Keratinocyte (primary cell): ENCODE measurements around the gene PRKCE. TPM values are rescaled to one million over a fixed set of nuclear protein-coding genes. Genes with fewer than 3 reads are reported as not detected.

Experiments used
- DNase-seq: peaks from one replicate; pipeline ENCODE4 v3.0.0-alpha.2; 2011; ENCODE audit warnings: low read depth, missing footprints, low spot score
- FAIRE-seq: peaks from 2 replicates; lab custom pipeline; 2011; peaks lifted over from hg19 to GRCh38; lab: Jason Lieb, UNC
- H2AFZ ChIP-seq: 2 replicates; pipeline ENCODE4 v1.6.0; 2012; ENCODE audit warnings: low read length, control low read depth, inconsistent platforms; ENCODE audit not compliant: control insufficient read depth
- H3K27ac ChIP-seq: 2 replicates; pipeline ENCODE4 v1.5.1; 2011; ENCODE audit warnings: low read length; ENCODE audit not compliant: control insufficient read depth, insufficient read depth
- H3K27me3 ChIP-seq: 3 replicates; pipeline ENCODE4 v1.6.0; 2011; ENCODE audit warnings: low read length; ENCODE audit not compliant: control insufficient read depth, insufficient read depth; ENCODE audit errors: extremely low read depth
- H3K36me3 ChIP-seq, 2 experiments: 2 replicates in 1 of 2; 3 replicates in 1 of 2; pipeline ENCODE4 v1.5.1; 2011; ENCODE audit warnings: low read length in 2 of 2, mild to moderate bottlenecking in 1 of 2; ENCODE audit not compliant: control insufficient read depth in 2 of 2, insufficient read depth in 2 of 2; ENCODE audit errors: extremely low read depth in 1 of 2
- H3K4me1 ChIP-seq: 3 replicates; pipeline ENCODE4 v1.5.1; 2011; ENCODE audit warnings: low read length; ENCODE audit not compliant: control insufficient read depth, insufficient read depth; ENCODE audit errors: extremely low read depth
- H3K4me2 ChIP-seq: 3 replicates; pipeline ENCODE4 v1.6.0; 2011; ENCODE audit warnings: low read depth, low read length; ENCODE audit not compliant: control insufficient read depth, insufficient read depth; ENCODE audit errors: extremely low read depth
- H3K4me3 ChIP-seq, 3 experiments: fragments of 200-600 bp in 1 of 3; sonication (generic) in 1 of 3; 2 replicates in 2 of 3; 3 replicates in 1 of 3; pipeline ENCODE4 v1.5.1; 2011 to 2016; ENCODE audit warnings: low read length in 3 of 3, mild to moderate bottlenecking in 3 of 3, control low read depth in 2 of 3, inconsistent platforms in 1 of 3, low read depth in 1 of 3, mixed read lengths in 1 of 3, mixed run types in 1 of 3, moderate library complexity in 1 of 3; ENCODE audit not compliant: control insufficient read depth in 2 of 3, insufficient read depth in 2 of 3; ENCODE audit errors: extremely low read depth in 1 of 3
- H3K79me2 ChIP-seq: 2 replicates; pipeline ENCODE4 v1.6.0; 2012; ENCODE audit warnings: low read length; ENCODE audit not compliant: control insufficient read depth, insufficient read depth
- H3K9ac ChIP-seq: 3 replicates; pipeline ENCODE4 v1.6.0; 2011; ENCODE audit warnings: low read length; ENCODE audit not compliant: control insufficient read depth, insufficient read depth; ENCODE audit errors: extremely low read depth
- H3K9me1 ChIP-seq: 3 replicates; pipeline ENCODE4 v1.6.0; 2011; ENCODE audit warnings: low read length; ENCODE audit not compliant: control insufficient read depth, insufficient read depth; ENCODE audit errors: extremely low read depth
- H3K9me3 ChIP-seq: 2 replicates; pipeline ENCODE4 v1.5.1; 2012; ENCODE audit warnings: low read depth, low read length; ENCODE audit not compliant: control insufficient read depth
- H4K20me1 ChIP-seq: 3 replicates; pipeline ENCODE4 v1.6.0; 2011; ENCODE audit warnings: low read length; ENCODE audit not compliant: control insufficient read depth, insufficient read depth; ENCODE audit errors: extremely low read depth
- CTCF ChIP-seq, 3 experiments: IDR thresholded peaks in 1 of 3; conservative IDR thresholded peaks in 1 of 3; optimal IDR thresholded peaks in 1 of 3; 2 replicates in 2 of 3; 3 replicates in 1 of 3; pipeline versions ENCODE3 to v1.5.1; 2011; ENCODE audit warnings: low read length in 3 of 3, mild to moderate bottlenecking in 3 of 3, moderate library complexity in 2 of 3, control low read depth in 1 of 3, inconsistent platforms in 1 of 3; ENCODE audit not compliant: insufficient read depth in 2 of 3; ENCODE audit errors: extremely low read depth in 1 of 3
- EZH2 ChIP-seq: IDR thresholded peaks from one replicate; pipeline ENCODE4 v1.6.1; 2012; ENCODE audit warnings: inconsistent platforms, mild to moderate bottlenecking, low read length, moderate library complexity
- dilution Hi-C: fragments of 300-500 bp; cut with MboI; formaldehyde crosslinking; loops from one replicate; pipeline ENCODE4 v1.7.0; 2020; ENCODE audit warnings: low sequenced_read_pairs; ENCODE audit not compliant: extremely low pct_ligation_motif_present
- polyA plus RNA-seq, 5 experiments: library from polyadenylated mRNA; depleted of rRNA in 3 of 5; stranded (reverse) in 3 of 5; stranded (forward) in 1 of 5; unstranded in 1 of 5; fragments of >200 nt; gene quantifications; 1 replicate in 1 of 5; 2 replicates in 3 of 5; 3 replicates in 1 of 5; pipeline versions ENCODE4 v1.2.1 to v1.2.3, GENCODE V29; 2011 to 2012; ENCODE audit warnings: missing spikeins in 2 of 5, low read depth in 1 of 5, low replicate concordance in 1 of 5

The PRKCE gene
- polyA plus RNA-seq, 1 donor (not counting 4 experiments of a cell fraction or from before 2014, with no cell fraction given) = 2.0 TPM

DNA sequence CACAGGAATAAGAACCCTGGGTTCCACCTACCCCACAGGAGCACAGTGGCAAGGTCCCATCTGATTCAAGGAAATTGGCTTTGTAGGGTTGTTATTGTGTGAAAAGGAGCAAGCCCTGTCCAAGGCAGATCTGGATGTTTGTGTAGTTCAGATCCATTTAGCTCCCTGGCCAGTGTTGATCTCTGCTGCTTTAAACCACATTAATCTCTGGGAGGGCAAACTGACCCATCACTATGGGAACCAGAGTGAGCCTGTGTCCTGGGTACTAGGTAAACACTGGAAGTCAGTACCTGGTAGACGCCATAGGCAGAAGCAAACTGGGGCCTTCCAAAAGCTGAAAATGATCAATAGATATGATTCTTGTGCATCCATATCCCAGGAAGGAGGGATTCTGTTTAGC lies 374.2 kb downstream of the PRKCE start:
- dilution Hi-C loops = no loop called here
- H3K79me2 ChIP-seq = no peaks in the 10 kb centered on the region
- H3K27ac ChIP-seq = no peak overlapping the region
- H3K27me3 ChIP-seq = no peaks in the 10 kb centered on the region
- no peak overlapping the region for H3K4me2 ChIP-seq
- H3K36me3 ChIP-seq = no peaks in the 10 kb centered on the region
- FAIRE-seq = no peak
- no peaks in the 10 kb centered on the region for H3K9me3 ChIP-seq
- no peak overlapping the region for H3K9ac ChIP-seq
- H3K4me3 ChIP-seq = no peak overlapping the region
- DNase-seq = no peak
- no peaks in the 10 kb centered on the region for H4K20me1 ChIP-seq
- no peaks in the 10 kb centered on the region for H3K4me1 ChIP-seq
- no peak overlapping the region for H2AFZ ChIP-seq
- TF ChIP-seq EZH2 = no peak
- no peak for TF ChIP-seq CTCF (optimal IDR thresholded peaks at IDR 0.05 in 1 of 3, IDR thresholded peaks at IDR 0.05 in 1 of 3, conservative IDR thresholded peaks at IDR 0.05 in 1 of 3; ENCODE audit: extremely low read depth in 1 of 3, insufficient read depth in 2 of 3, low read length in 3 of 3)
- H3K9me1 ChIP-seq = no peaks in the 10 kb centered on the region

DNA sequence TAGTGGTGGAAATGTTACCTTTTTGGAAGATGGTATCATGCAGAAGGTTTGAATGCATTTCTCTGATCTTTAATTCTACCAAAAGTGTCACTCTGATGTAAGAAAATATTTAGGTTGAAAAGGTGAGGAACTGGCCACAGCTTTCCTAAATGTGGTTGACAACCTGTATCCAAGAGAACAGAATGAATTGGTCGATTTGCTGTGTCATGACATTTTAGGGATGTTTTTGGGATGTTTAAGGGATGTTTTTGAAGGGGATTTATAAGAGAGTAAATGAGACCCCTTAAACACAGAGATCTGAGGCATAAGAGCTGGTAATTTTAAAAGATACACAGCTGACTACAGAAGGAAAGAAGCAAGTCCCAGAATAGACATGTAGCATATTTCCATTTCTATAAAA lies 375.0 kb downstream of the PRKCE start:
- dilution Hi-C loops = no loop called here
- H3K4me1 ChIP-seq = no peaks in the 10 kb centered on the region
- H3K4me3 ChIP-seq = no peak overlapping the region
- no peak overlapping the region for H3K9ac ChIP-seq
- H4K20me1 ChIP-seq = no peaks in the 10 kb centered on the region
- no peaks in the 10 kb centered on the region for H3K9me1 ChIP-seq
- H3K79me2 ChIP-seq = no peaks in the 10 kb centered on the region
- FAIRE-seq (no peak), DNase-seq (no peak)
- H3K4me2 ChIP-seq = no peak overlapping the region
- no peak overlapping the region for H2AFZ ChIP-seq
- H3K36me3 ChIP-seq = no peaks in the 10 kb centered on the region
- no peak for TF ChIP-seq EZH2
- TF ChIP-seq CTCF (optimal IDR thresholded peaks at IDR 0.05 in 1 of 3, IDR thresholded peaks at IDR 0.05 in 1 of 3, conservative IDR thresholded peaks at IDR 0.05 in 1 of 3; ENCODE audit: extremely low read depth in 1 of 3, insufficient read depth in 2 of 3, low read length in 3 of 3) = no peak
- H3K27ac ChIP-seq = no peak overlapping the region
- H3K27me3 ChIP-seq = no peaks in the 10 kb centered on the region
- no peaks in the 10 kb centered on the region for H3K9me3 ChIP-seq
